D721Med (cell line): Measurements from ENCODE around the gene LCLAT1.

Experiments
- DNase-seq: peaks from one replicate; pipeline ENCODE4 v3.0.0; 2011; ENCODE audit warnings: low spot score; ENCODE audit not compliant: insufficient read length
- FAIRE-seq: peaks from 2 replicates; lab custom pipeline; 2011; peaks lifted over from hg19 to GRCh38; lab: Jason Lieb, UNC
- TF ChIP-seq, protein P1 (sequence below): IDR thresholded peaks from 2 replicates; pipeline ENCODE4 v1.5.1; 2012; ENCODE audit warnings: mild to moderate bottlenecking, control low read depth; ENCODE audit not compliant: insufficient read depth; ENCODE audit errors: missing control alignments

Gene LCLAT1

GRCh38 chr2:30686669-30687068 is 239.6 kb downstream of the LCLAT1 start:
- FAIRE-seq (no peak), DNase-seq (no peak)
- TF ChIP-seq, protein P1, sequence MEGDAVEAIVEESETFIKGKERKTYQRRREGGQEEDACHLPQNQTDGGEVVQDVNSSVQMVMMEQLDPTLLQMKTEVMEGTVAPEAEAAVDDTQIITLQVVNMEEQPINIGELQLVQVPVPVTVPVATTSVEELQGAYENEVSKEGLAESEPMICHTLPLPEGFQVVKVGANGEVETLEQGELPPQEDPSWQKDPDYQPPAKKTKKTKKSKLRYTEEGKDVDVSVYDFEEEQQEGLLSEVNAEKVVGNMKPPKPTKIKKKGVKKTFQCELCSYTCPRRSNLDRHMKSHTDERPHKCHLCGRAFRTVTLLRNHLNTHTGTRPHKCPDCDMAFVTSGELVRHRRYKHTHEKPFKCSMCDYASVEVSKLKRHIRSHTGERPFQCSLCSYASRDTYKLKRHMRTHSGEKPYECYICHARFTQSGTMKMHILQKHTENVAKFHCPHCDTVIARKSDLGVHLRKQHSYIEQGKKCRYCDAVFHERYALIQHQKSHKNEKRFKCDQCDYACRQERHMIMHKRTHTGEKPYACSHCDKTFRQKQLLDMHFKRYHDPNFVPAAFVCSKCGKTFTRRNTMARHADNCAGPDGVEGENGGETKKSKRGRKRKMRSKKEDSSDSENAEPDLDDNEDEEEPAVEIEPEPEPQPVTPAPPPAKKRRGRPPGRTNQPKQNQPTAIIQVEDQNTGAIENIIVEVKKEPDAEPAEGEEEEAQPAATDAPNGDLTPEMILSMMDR: no peak

GRCh38 chr2:30688956-30689401 is 241.9 kb downstream of the LCLAT1 start:
- FAIRE-seq (no peak), DNase-seq (no peak)
- TF ChIP-seq, protein P1: no peak

- TF ChIP-seq, protein P1: no peak
- DNase-seq (no peak), FAIRE-seq (no peak)
Measured at GRCh38 chr2:30689496-30690125, 242.6 kb downstream of the LCLAT1 start.

GRCh38 chr2:30690126-30690561 is 243.1 kb downstream of the LCLAT1 start:
- TF ChIP-seq, protein P1: no peak
- FAIRE-seq (no peak), DNase-seq (no peak)

DNA sequence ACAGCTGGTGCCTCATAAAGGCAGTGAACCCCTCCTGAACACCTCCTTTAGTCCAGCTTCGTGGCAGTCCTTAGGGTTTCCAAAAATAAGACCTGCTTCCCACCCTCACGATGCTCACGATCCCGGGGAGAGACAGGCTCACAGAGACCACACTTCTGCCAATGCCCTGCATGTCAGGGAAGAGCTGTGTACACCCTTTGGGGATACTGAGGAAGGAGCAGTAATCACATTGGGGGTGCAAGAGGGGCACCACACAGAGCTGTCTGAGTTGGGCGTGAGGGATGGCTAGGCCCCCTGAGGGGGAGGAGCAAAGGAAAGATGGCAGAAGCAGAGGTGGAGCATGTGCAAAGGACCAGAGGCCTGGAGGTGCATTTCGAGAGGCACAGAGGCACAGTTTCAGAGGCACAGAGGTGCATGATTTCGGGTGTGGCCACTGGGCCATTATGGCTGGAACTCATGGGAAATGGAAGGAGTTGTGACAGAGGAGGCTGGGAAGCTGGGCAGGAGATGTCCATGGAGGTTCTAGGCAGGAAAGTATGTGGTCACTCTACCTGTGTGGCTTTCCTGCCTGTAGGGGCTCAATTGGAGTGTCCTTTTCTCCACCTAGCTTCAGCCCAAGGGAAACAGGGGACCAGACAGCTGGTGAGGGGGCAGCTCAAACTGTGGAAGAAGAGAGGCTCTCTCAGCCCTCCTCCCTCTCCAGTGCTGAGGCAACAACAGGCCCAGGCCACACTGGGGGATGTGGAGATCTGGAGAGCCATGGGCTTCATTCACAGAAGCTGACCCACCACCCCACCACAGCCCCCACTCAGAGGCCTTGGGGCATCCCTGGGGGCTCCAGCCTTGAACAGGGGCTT is 244.3 kb downstream of the LCLAT1 start:
- TF ChIP-seq, protein P1: no peak
- no peak for FAIRE-seq
- no peak for DNase-seq

DNA sequence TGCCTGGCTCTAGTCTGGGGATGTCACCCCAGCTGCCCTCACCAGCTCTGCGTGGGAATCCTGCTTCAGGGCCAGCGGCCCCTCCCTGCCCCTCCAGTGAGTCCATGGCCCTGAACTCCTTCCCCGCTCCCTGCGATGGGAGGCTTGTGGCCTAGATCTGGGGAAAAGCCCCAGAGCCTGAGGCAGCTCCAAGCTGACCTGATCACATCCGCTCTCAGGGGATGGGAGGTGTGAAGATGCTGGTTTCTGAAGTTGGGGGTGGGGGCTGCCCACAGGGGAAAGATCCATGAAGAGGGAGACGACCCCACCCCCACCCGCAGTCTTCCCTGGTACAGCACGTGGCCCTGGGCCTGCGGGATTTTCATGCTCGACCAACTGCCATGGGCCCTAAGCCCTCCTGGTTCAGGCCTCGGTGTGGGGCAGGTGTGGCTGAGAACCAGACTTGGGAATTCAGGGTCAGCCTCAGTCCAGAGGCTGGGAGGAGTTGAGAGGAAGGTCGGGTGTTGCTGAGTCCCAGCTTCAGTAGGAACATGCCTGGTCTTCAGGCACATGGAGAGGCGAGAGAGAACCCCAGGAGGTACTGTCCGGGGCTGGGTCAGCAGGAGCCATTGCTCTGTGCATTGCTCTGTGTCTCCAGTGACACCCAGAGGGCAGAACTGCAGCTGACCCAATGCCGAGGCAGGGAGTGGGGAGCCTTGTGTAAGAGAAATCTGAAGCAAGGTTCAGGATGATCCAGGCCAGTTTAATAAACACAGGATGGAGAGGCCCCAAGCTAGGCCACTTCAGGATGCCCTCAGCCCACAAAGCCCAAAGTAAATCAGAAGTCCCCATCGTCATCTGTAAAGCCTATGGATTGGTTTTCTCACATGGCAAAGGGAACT is 245.1 kb downstream of the LCLAT1 start:
- DNase-seq (no peak), FAIRE-seq (no peak)
- TF ChIP-seq, protein P1: no peak
